ENCODE results near the gene SUFU. TPM values are rescaled to one million over a fixed set of nuclear protein-coding genes. Genes with fewer than 3 reads are reported as not detected.

SUFU gene
- total and polyA plus RNA-seq, 2 of the 8 experiments (the other 6 are each of a cell fraction or from before 2014, with no cell fraction given), result 7.0 to 10.8 TPM

- H3K4ac ChIP-seq (replicated peaks; ENCODE audit: insufficient read length, low read depth, low read length), result no peak overlapping the region
- no peak overlapping the region for H3K27ac ChIP-seq (ENCODE audit: low read depth, low read length)
- no peak overlapping the region for H3K23ac ChIP-seq (ENCODE audit: insufficient read length)
- no peak overlapping the region for H3K9ac ChIP-seq (replicated peaks in 1 of 4; ENCODE audit: extremely low read depth in 1 of 4, low read depth in 3 of 4, low read length in 3 of 4)
- no peaks in the 10 kb centered on the region for H3K9me3 ChIP-seq (ENCODE audit: insufficient read depth in 2 of 2, low read depth in 1 of 2, low read length in 1 of 2)
- 65% methylated on average over 9 of the region's 9 CpGs; no CpG with 5 or more reads in 1 of the 2 experiments for WGBS, 2 experiments (ENCODE audit: extremely low coverage in 1 of 2, insufficient coverage in 1 of 2, insufficient read length in 1 of 2, insufficient replicate concordance in 2 of 2, low coverage in 1 of 2, low lambda C conversion rate in 2 of 2, missing lambda C conversion rate in 1 of 2)
- no peak overlapping the region; a peak in 2 of 8 replicates for H3K4me3 ChIP-seq (ENCODE audit: extremely low read depth in 1 of 4, insufficient read depth in 2 of 4, low read depth in 3 of 4, low read length in 4 of 4)
- H2BK5ac ChIP-seq (ENCODE audit: low read depth, low read length), result no peak overlapping the region; the same call in 1 of the 2 replicates
- no peaks in the 10 kb centered on the region for H3K23me2 ChIP-seq (ENCODE audit: low read depth, low read length)
- H2BK20ac ChIP-seq (ENCODE audit: low read length), result no peak overlapping the region; the same call in 1 of the 2 replicates
- H2AK5ac ChIP-seq (ENCODE audit: low read depth, low read length), result no peak overlapping the region
- no peak overlapping the region for H3K14ac ChIP-seq (ENCODE audit: insufficient read length)
- no peaks in the 10 kb centered on the region for H3K36me3 ChIP-seq (ENCODE audit: control insufficient read depth in 2 of 4, insufficient read depth in 4 of 4, low read length in 3 of 4)
- no peak overlapping the region for H2BK12ac ChIP-seq (ENCODE audit: low read depth, low read length)
- no peaks in the 10 kb centered on the region for H3K27me3 ChIP-seq (replicated peaks in 1 of 4; ENCODE audit: control insufficient read depth in 3 of 4, extremely low read depth in 1 of 4, insufficient read depth in 3 of 4, low read length in 3 of 4)
- CTCF ChIA-PET (ENCODE audit: partially characterized antibody), result interaction anchor here (0.5 to 13.0 kb wide), 34 partner anchors 8 to 576 kb away, joined by 3 to 145 read pairs (median 4); partner anchors contain the start of gene TRIM8
- H3K79me1 ChIP-seq (ENCODE audit: low read depth, low read length), result no peaks in the 10 kb centered on the region
- H3K18ac ChIP-seq (ENCODE audit: extremely low read depth, low read length), result no peak overlapping the region
- H3K4me1 ChIP-seq (replicated peaks in 1 of 4; ENCODE audit: control insufficient read depth in 3 of 4, insufficient read depth in 4 of 4, low read length in 3 of 4), result peaks cover 19 to 39% (median 25%) of the 10 kb centered on the region in 4 experiments
- H3K4me2 ChIP-seq (ENCODE audit: insufficient read depth in 1 of 2, low read depth in 2 of 2, low read length in 2 of 2), result peak overlapping the region; percentile 10 to 25; a peak in 2 of 4 replicates
- no peak overlapping the region for H2BK15ac ChIP-seq (ENCODE audit: low read length)
- H2BK120ac ChIP-seq (replicated peaks; ENCODE audit: low read depth, low read length), result no peak overlapping the region
- H4K5ac ChIP-seq (ENCODE audit: insufficient read length, low read depth, low read length), result no peak overlapping the region
- no peak overlapping the region for H3K56ac ChIP-seq (replicated peaks; ENCODE audit: insufficient read length, low read depth, low read length)
- no peaks in the 10 kb centered on the region for H4K20me1 ChIP-seq (replicated peaks in 1 of 2; ENCODE audit: control insufficient read depth in 1 of 2, insufficient read depth in 2 of 2, low read length in 2 of 2)
- FAIRE-seq, result no peak
- POLR2A ChIA-PET (ENCODE audit: partially characterized antibody), result interaction anchor here (1.0 to 3.0 kb wide), 5 partner anchors 9 to 44 kb away, joined by 3 to 22 read pairs (median 4); partner anchors contain the start of genes ARL3, SFXN2 and TRIM8
- H4K91ac ChIP-seq (replicated peaks; ENCODE audit: insufficient read length, low read length), result no peak overlapping the region
- no peaks in the 10 kb centered on the region for H3K79me2 ChIP-seq (ENCODE audit: control insufficient read depth in 1 of 2, insufficient read depth in 2 of 2, low read length in 2 of 2)
- H4K8ac ChIP-seq (ENCODE audit: extremely low read depth, insufficient read depth, low read length), result no peak overlapping the region
- no peak for DNase-seq (ENCODE audit: low read depth in 1 of 2, low spot score in 2 of 2)
- H2AFZ ChIP-seq (ENCODE audit: low read length), result no peak overlapping the region
- TF ChIP-seq HDAC2 (IDR thresholded peaks at IDR 0.05; ENCODE audit: borderline replicate concordance in 1 of 2, low read depth in 2 of 2, low read length in 2 of 2) (no peak), SP1 (IDR thresholded peaks at IDR 0.05; ENCODE audit: low read depth, low read length) (no peak), RFX5 (IDR thresholded peaks at IDR 0.05; ENCODE audit: borderline replicate concordance, low read depth, low read length) (no peak), CEBPB (IDR thresholded peaks at IDR 0.05; ENCODE audit: low read depth, low read length) (no peak), TAF1 (IDR thresholded peaks at IDR 0.05; ENCODE audit: low read depth, low read length) (no peak), EGR1 (IDR thresholded peaks at IDR 0.05; ENCODE audit: borderline replicate concordance, low read depth, low read length) (no peak), CHD2 (IDR thresholded peaks at IDR 0.05; ENCODE audit: low read length) (no peak), USF2 (IDR thresholded peaks at IDR 0.05; ENCODE audit: low read length) (no peak)
- TF ChIP-seq, protein P1, sequence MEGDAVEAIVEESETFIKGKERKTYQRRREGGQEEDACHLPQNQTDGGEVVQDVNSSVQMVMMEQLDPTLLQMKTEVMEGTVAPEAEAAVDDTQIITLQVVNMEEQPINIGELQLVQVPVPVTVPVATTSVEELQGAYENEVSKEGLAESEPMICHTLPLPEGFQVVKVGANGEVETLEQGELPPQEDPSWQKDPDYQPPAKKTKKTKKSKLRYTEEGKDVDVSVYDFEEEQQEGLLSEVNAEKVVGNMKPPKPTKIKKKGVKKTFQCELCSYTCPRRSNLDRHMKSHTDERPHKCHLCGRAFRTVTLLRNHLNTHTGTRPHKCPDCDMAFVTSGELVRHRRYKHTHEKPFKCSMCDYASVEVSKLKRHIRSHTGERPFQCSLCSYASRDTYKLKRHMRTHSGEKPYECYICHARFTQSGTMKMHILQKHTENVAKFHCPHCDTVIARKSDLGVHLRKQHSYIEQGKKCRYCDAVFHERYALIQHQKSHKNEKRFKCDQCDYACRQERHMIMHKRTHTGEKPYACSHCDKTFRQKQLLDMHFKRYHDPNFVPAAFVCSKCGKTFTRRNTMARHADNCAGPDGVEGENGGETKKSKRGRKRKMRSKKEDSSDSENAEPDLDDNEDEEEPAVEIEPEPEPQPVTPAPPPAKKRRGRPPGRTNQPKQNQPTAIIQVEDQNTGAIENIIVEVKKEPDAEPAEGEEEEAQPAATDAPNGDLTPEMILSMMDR (IDR thresholded peaks at IDR 0.05; ENCODE audit: control extremely low read depth in 1 of 3, insufficient read depth in 1 of 3, low read depth in 1 of 3, low read length in 3 of 3), result no peak
These were observed 166.4 kb downstream of the SUFU start for GRCh38 chr10:102670065-102670670.

Data from H1 (cell line).